GM12891 (cell line): ENCODE results near the gene PAPPA2.

Experiments
- POLR2A ChIP-seq: IDR thresholded peaks from 2 replicates; pipeline ENCODE4 v1.6.1; 2011; ENCODE audit warnings: low read depth, low read length, control low read depth
- TAF1 ChIP-seq: IDR thresholded peaks from 2 replicates; pipeline ENCODE4 v1.6.1; 2011; ENCODE audit warnings: low read depth, low read length, control low read depth

DNA sequence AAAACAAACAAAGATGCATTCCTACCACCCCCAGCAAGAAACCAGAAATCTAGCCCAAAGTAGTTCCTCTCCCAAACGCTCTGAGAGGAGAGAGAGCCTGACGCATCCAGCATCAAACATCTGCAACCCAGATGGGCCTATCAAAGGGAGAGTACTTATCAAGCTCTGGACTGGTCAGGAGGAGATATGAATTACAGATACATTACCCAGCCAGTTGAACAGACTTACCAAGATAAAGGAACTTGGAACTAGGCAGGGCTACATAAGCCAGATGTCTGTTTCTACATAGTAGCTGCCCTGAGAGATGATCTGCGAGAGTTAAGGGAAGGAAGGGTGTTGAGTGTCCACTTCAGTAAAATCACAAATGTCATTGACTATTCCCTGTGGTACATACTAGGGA, 138.4 kb downstream of the PAPPA2 start:
- TF ChIP-seq POLR2A (no peak), TAF1 (no peak)
